H1 (cell line): ENCODE measurements around the gene DLL3. TPM values are rescaled to one million over a fixed set of nuclear protein-coding genes. Genes with fewer than 3 reads are reported as not detected.
A peak's percentile ranks its signal among the peaks of the same experiment; 100 is the strongest.

ENCODE experiments used
- CTCF ChIA-PET: fragments of 300-600 bp; sonication (Branson Sonifier 250); formaldehyde crosslinking; loops from one replicate; lab custom pipeline; 2021; ENCODE audit not compliant: partially characterized antibody; lab: Charles Lee
- POLR2A ChIA-PET: fragments of 300-600 bp; sonication (Branson Sonifier 250); formaldehyde crosslinking; loops from one replicate; lab custom pipeline; 2021; ENCODE audit warnings: inconsistent platforms; ENCODE audit not compliant: partially characterized antibody; lab: Charles Lee
- DNase-seq, 2 experiments: peaks; one replicate each; pipeline versions ENCODE4 v3.0.0 to v3.0.0-alpha.2; 2010 to 2022; ENCODE audit warnings: low spot score in 2 of 2, low read depth in 1 of 2, mixed read lengths in 1 of 2
- FAIRE-seq: peaks from 2 replicates; lab custom pipeline; 2011; peaks lifted over from hg19 to GRCh38; lab: Jason Lieb, UNC
- H2AFZ ChIP-seq: 2 replicates; pipeline ENCODE4 v1.8.1; 2012; ENCODE audit warnings: low read length, inconsistent platforms
- H2AK5ac ChIP-seq: 2 replicates; pipeline ENCODE4 v1.6.1; 2013; ENCODE audit warnings: low read depth, low read length
- H2BK120ac ChIP-seq: replicated peaks from 2 replicates; pipeline ENCODE3; 2013; ENCODE audit warnings: low read depth, low read length, inconsistent platforms
- H2BK12ac ChIP-seq: 2 replicates; pipeline ENCODE4 v1.6.1; 2013; ENCODE audit warnings: low read depth, low read length
- H2BK15ac ChIP-seq: 2 replicates; pipeline ENCODE4 v1.6.1; 2013; ENCODE audit warnings: low read length
- H2BK20ac ChIP-seq: 2 replicates; pipeline ENCODE4 v1.6.1; 2013; ENCODE audit warnings: low read length
- H2BK5ac ChIP-seq: 2 replicates; pipeline ENCODE4 v1.6.1; 2013; ENCODE audit warnings: low read depth, low read length
- H3K14ac ChIP-seq: 2 replicates; pipeline ENCODE4 v1.6.1; 2013; ENCODE audit warnings: inconsistent platforms; ENCODE audit not compliant: insufficient read length
- H3K18ac ChIP-seq: 2 replicates; pipeline ENCODE4 v1.6.1; 2013; ENCODE audit warnings: low read length; ENCODE audit errors: extremely low read depth
- H3K23ac ChIP-seq: 2 replicates; pipeline ENCODE4 v1.6.1; 2013; ENCODE audit warnings: inconsistent platforms; ENCODE audit not compliant: insufficient read length
- H3K23me2 ChIP-seq: 2 replicates; pipeline ENCODE4 v1.6.1; 2013; ENCODE audit warnings: low read depth, low read length
- H3K27ac ChIP-seq: 2 replicates; pipeline ENCODE4 v1.6.1; 2011; ENCODE audit warnings: low read depth, low read length, inconsistent platforms
- H3K27me3 ChIP-seq, 4 experiments: replicated peaks in 1 of 4; 1 replicate in 1 of 4; 2 replicates in 3 of 4; pipeline versions ENCODE4 v1.6.1 to v1.8.1; 2011 to 2013; ENCODE audit warnings: low read length in 3 of 4, mild to moderate bottlenecking in 3 of 4, inconsistent platforms in 2 of 4, mixed read lengths in 2 of 4, moderate library complexity in 1 of 4; ENCODE audit not compliant: control insufficient read depth in 3 of 4, insufficient read depth in 3 of 4; ENCODE audit errors: extremely low read depth in 1 of 4
- H3K36me3 ChIP-seq, 4 experiments: 2 replicates each; pipeline versions ENCODE4 v1.6.1 to v1.8.1; 2011 to 2013; ENCODE audit warnings: mild to moderate bottlenecking in 4 of 4, low read length in 3 of 4, moderate library complexity in 2 of 4, control low read depth in 1 of 4, inconsistent platforms in 1 of 4; ENCODE audit not compliant: insufficient read depth in 4 of 4, control insufficient read depth in 2 of 4
- H3K4ac ChIP-seq: replicated peaks from 2 replicates; pipeline ENCODE3; 2013; ENCODE audit warnings: low read length, low read depth, mixed read lengths, inconsistent platforms; ENCODE audit not compliant: insufficient read length
- H3K4me1 ChIP-seq, 4 experiments: replicated peaks in 1 of 4; 1 replicate in 1 of 4; 2 replicates in 3 of 4; pipeline versions ENCODE4 v1.6.1 to v1.8.1; 2011 to 2013; ENCODE audit warnings: low read length in 3 of 4, inconsistent platforms in 2 of 4, mixed read lengths in 1 of 4; ENCODE audit not compliant: insufficient read depth in 4 of 4, control insufficient read depth in 3 of 4
- H3K4me2 ChIP-seq, 2 experiments: 2 replicates each; pipeline versions ENCODE4 v1.6.1 to v1.8.1; 2011 to 2013; ENCODE audit warnings: low read depth in 2 of 2, low read length in 2 of 2, control low read depth in 1 of 2, inconsistent platforms in 1 of 2, mild to moderate bottlenecking in 1 of 2; ENCODE audit not compliant: insufficient read depth in 1 of 2
- H3K4me3 ChIP-seq, 4 experiments: fragments of 200-600, 300-600 bp in 1 of 4; sonication (generic), shearing (Covaris generic), sonication (Bioruptor Twin) in 1 of 4; 2 replicates each; pipeline versions ENCODE4 v1.5.1 to v1.8.1; 2011 to 2016; ENCODE audit warnings: low read length in 4 of 4, low read depth in 3 of 4, control low read depth in 2 of 4, inconsistent platforms in 2 of 4, mild to moderate bottlenecking in 2 of 4, mixed read lengths in 1 of 4, moderate library complexity in 1 of 4; ENCODE audit not compliant: insufficient read depth in 2 of 4; ENCODE audit errors: extremely low read depth in 1 of 4
- H3K56ac ChIP-seq: replicated peaks from 2 replicates; pipeline ENCODE3; 2013; ENCODE audit warnings: low read depth, mild to moderate bottlenecking, mixed read lengths, low read length, inconsistent platforms; ENCODE audit not compliant: insufficient read length
- H3K79me1 ChIP-seq: 2 replicates; pipeline ENCODE4 v1.6.1; 2013; ENCODE audit warnings: low read depth, low read length, control low read depth
- H3K79me2 ChIP-seq, 2 experiments: 2 replicates each; pipeline versions ENCODE4 v1.6.1 to v1.8.1; 2012 to 2013; ENCODE audit warnings: low read length in 2 of 2, mild to moderate bottlenecking in 2 of 2, inconsistent platforms in 1 of 2; ENCODE audit not compliant: insufficient read depth in 2 of 2, control insufficient read depth in 1 of 2
- H3K9ac ChIP-seq, 4 experiments: replicated peaks in 1 of 4; 1 replicate in 1 of 4; 2 replicates in 3 of 4; pipeline versions ENCODE4 v1.6.1 to v1.8.1; 2011 to 2013; ENCODE audit warnings: low read depth in 3 of 4, low read length in 3 of 4, control low read depth in 2 of 4, mild to moderate bottlenecking in 2 of 4, moderate library complexity in 2 of 4, inconsistent platforms in 1 of 4; ENCODE audit errors: extremely low read depth in 1 of 4
- H3K9me3 ChIP-seq, 2 experiments: 2 replicates each; pipeline versions ENCODE4 v1.6.1 to v1.8.1; 2012 to 2013; ENCODE audit warnings: mild to moderate bottlenecking in 2 of 2, moderate library complexity in 2 of 2, control low read depth in 1 of 2, inconsistent platforms in 1 of 2, low read depth in 1 of 2, low read length in 1 of 2, mixed read lengths in 1 of 2; ENCODE audit not compliant: insufficient read depth in 2 of 2
- H4K20me1 ChIP-seq, 2 experiments: replicated peaks in 1 of 2; 2 replicates each; pipeline versions ENCODE3 to v1.8.1; 2011 to 2013; ENCODE audit warnings: inconsistent platforms in 2 of 2, low read length in 2 of 2, mild to moderate bottlenecking in 1 of 2; ENCODE audit not compliant: insufficient read depth in 2 of 2, control insufficient read depth in 1 of 2
- H4K5ac ChIP-seq: 2 replicates; pipeline ENCODE4 v1.6.1; 2013; ENCODE audit warnings: low read length, low read depth, mixed read lengths, inconsistent platforms; ENCODE audit not compliant: insufficient read length
- H4K8ac ChIP-seq: 2 replicates; pipeline ENCODE4 v1.8.0; 2013; ENCODE audit warnings: mild to moderate bottlenecking, moderate library complexity, low read length, inconsistent platforms; ENCODE audit not compliant: insufficient read depth; ENCODE audit errors: extremely low read depth
- H4K91ac ChIP-seq: replicated peaks from 2 replicates; pipeline ENCODE3; 2013; ENCODE audit warnings: low read length, mixed read lengths, inconsistent platforms; ENCODE audit not compliant: insufficient read length
- BACH1 ChIP-seq: IDR thresholded peaks from 2 replicates; pipeline ENCODE4 v1.6.1; 2012; ENCODE audit warnings: low read length, improper control_type of control experiment
- EP300 ChIP-seq, 2 experiments: IDR thresholded peaks; 1 replicate in 1 of 2; 2 replicates in 1 of 2; pipeline ENCODE4 v1.6.1; 2011 to 2012; ENCODE audit warnings: low read depth in 2 of 2, low read length in 2 of 2, mild to moderate bottlenecking in 2 of 2, borderline replicate concordance in 1 of 2, inconsistent platforms in 1 of 2, moderate library complexity in 1 of 2
- HDAC2 ChIP-seq, 2 experiments: fragments of 300-600 bp in 1 of 2; sonication (generic) in 1 of 2; IDR thresholded peaks; 2 replicates each; pipeline ENCODE4 v1.6.1; 2011 to 2012; ENCODE audit warnings: low read depth in 2 of 2, low read length in 2 of 2, mild to moderate bottlenecking in 2 of 2, moderate library complexity in 2 of 2, borderline replicate concordance in 1 of 2, inconsistent platforms in 1 of 2
- JUN ChIP-seq: IDR thresholded peaks from 2 replicates; pipeline ENCODE4 v1.6.1; 2011; ENCODE audit warnings: low read depth, mild to moderate bottlenecking, improper control_type of control experiment, low read length
- JUND ChIP-seq: IDR thresholded peaks from 2 replicates; pipeline ENCODE4 v1.6.1; 2011; ENCODE audit warnings: mild to moderate bottlenecking, improper control_type of control experiment, low read length
- NANOG ChIP-seq: IDR thresholded peaks from 2 replicates; pipeline ENCODE4 v1.6.1; 2011; ENCODE audit warnings: low read length, low read depth, mild to moderate bottlenecking, inconsistent platforms; ENCODE audit not compliant: insufficient read depth, poor library complexity, severe bottlenecking
- NRF1 ChIP-seq: IDR thresholded peaks from 2 replicates; pipeline ENCODE4 v1.6.1; 2011; ENCODE audit warnings: mild to moderate bottlenecking, low read depth, low read length, improper control_type of control experiment
- RFX5 ChIP-seq: IDR thresholded peaks from 2 replicates; pipeline ENCODE4 v1.6.1; 2011; ENCODE audit warnings: low read depth, low read length, improper control_type of control experiment, borderline replicate concordance
- SIX5 ChIP-seq: IDR thresholded peaks from 2 replicates; pipeline ENCODE4 v1.6.1; 2011; ENCODE audit warnings: mild to moderate bottlenecking, low read depth, low read length
- SUZ12 ChIP-seq: fragments of 200-600 bp; sonication (generic); IDR thresholded peaks from 2 replicates; pipeline ENCODE4 v1.6.1; 2012; ENCODE audit warnings: mild to moderate bottlenecking, inconsistent platforms, low read length, moderate library complexity, mixed read lengths
- TCF12 ChIP-seq: IDR thresholded peaks from 2 replicates; pipeline ENCODE4 v1.6.1; 2011; ENCODE audit warnings: low read depth, mild to moderate bottlenecking, low read length
- YY1 ChIP-seq: IDR thresholded peaks from 2 replicates; pipeline ENCODE4 v1.6.1; 2011; ENCODE audit warnings: low read depth, mild to moderate bottlenecking, low read length
- WGBS, 2 experiments: shearing (Covaris generic) in 1 of 2; methylation state at CpG; one replicate each; pipeline versions ENCODE4 v1.1.6 to v1.1.7; 2013 to 2015; ENCODE audit warnings: low lambda C conversion rate in 2 of 2, mixed read lengths in 2 of 2, inconsistent platforms in 1 of 2, low coverage in 1 of 2, missing lambda C conversion rate in 1 of 2; ENCODE audit not compliant: insufficient replicate concordance in 2 of 2, insufficient coverage in 1 of 2, insufficient read length in 1 of 2; ENCODE audit errors: extremely low coverage in 1 of 2, missing lambda C conversion rate in 1 of 2; 5-methylcytosine and 5-hydroxymethylcytosine counted together
- polyA plus RNA-seq, 7 experiments: library from polyadenylated mRNA; depleted of rRNA in 3 of 7; stranded (reverse) in 5 of 7; unstranded in 2 of 7; fragments of >200 nt in 5 of 7; fragments of 200-250 nt in 2 of 7; gene quantifications; 1 replicate in 5 of 7; 2 replicates in 1 of 7; 4 replicates in 1 of 7; pipeline versions ENCODE4 v1.2.1 to v1.2.3, GENCODE V29; 2011 to 2013; ENCODE audit warnings: missing spikeins in 2 of 7, mixed read lengths in 2 of 7
- total RNA-seq: library from RNA; stranded (reverse); fragmentation: NEBNext Ultra II Directional; extraction: Animal tissue kit (Norgen Biotek cat#: 25700); gene quantifications from 2 replicates; pipeline ENCODE4 v1.2.1, GENCODE V29; 2021
- TF ChIP-seq, protein P1 (sequence below): IDR thresholded peaks from 2 replicates; pipeline ENCODE4 v1.6.1; 2012; ENCODE audit warnings: inconsistent platforms

The DLL3 gene
- total and polyA plus RNA-seq, 2 of the 8 experiments (the other 6 are each of a cell fraction or from before 2014, with no cell fraction given), result 12.2 to 13.8 TPM

DNA sequence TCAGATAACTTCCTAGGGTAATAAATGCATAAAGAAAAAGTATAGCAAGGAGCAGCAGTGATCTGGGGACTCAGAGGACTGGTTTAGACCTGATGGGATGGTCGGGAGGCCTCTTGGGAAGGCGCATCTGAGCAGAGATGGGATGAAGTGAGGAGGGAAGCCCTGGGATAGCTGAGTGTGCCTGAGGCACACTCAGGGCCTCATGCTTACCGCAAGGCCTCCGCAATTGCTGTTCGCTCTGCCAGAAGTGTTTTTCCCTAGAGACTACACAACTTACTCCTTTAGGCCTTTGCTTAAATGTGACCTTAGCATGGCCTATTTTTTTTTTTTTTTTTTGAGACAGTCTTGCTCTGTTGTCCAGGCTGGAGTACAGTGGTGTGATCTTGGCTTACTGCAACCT is 4.1 kb upstream of the DLL3 start:
- Histone ChIP-seq H3K4ac (no peak overlapping the region), H3K79me1 (no peaks in the 10 kb centered on the region), H3K27me3 (peaks cover 7 to 21% (median 17%) of the 10 kb centered on the region in 4 experiments), H3K36me3 (peaks cover 4 to 16% (median 9%) of the 10 kb centered on the region in 4 experiments; a peak in 6 of 8 replicates), H3K4me2 (no peak overlapping the region), H3K4me3 (no peak overlapping the region), H3K14ac (no peak overlapping the region), H2BK20ac (no peak overlapping the region), H3K9me3 (no peaks in the 10 kb centered on the region), H3K79me2 (no peaks in the 10 kb centered on the region), H2AFZ (no peak overlapping the region), H2BK15ac (0 out of 2 replicates have a peak overlapping the region, but pooled peaks have one; percentile 8), H3K23ac (no peak overlapping the region), H3K56ac (no peak overlapping the region), H3K4me1 (peaks cover 4 to 8% (median 5%) of the 10 kb centered on the region in 4 experiments; a peak in 5 of 7 replicates), H2AK5ac (peak overlapping the region; percentile 39; the same call in 1 of the 2 replicates), H3K27ac (no peak overlapping the region), H4K5ac (no peak overlapping the region), H2BK12ac (no peak overlapping the region), H2BK5ac (no peak overlapping the region), H3K23me2 (peaks cover 15% of the 10 kb centered on the region), H4K91ac (no peak overlapping the region), H3K9ac (no peak overlapping the region), H3K18ac (no peak overlapping the region), H2BK120ac (no peak overlapping the region), H4K8ac (no peak overlapping the region), H4K20me1 (no peaks in the 10 kb centered on the region)
- CTCF ChIA-PET, result interaction anchor here (0.6 to 3.5 kb wide), 7 partner anchors 8 to 1039 kb away, joined by 3 to 15 read pairs (median 4); partner anchors contain the start of gene EID2
- no peak for DNase-seq
- no peak for FAIRE-seq
- POLR2A ChIA-PET, result interaction anchor here (1.0 to 11.1 kb wide), 5 partner anchors 11 to 59 kb away, joined by 3 to 96 read pairs (median 9); partner anchors contain the start of genes RPS16, SELENOV, SUPT5H and TIMM50
- WGBS, 2 experiments, result 89% methylated on average over 5 of the region's 5 CpGs; no CpG with 5 or more reads in 1 of the 2 experiments
- TF ChIP-seq RFX5 (no peak), NRF1 (no peak), NANOG (no peak), HDAC2 (IDR thresholded peaks at IDR 0.05; ENCODE audit: borderline replicate concordance in 1 of 2, low read depth in 2 of 2, low read length in 2 of 2) (no peak), YY1 (no peak), TCF12 (no peak), SUZ12 (no peak), JUND (no peak), BACH1 (no peak), JUN (no peak), EP300 (IDR thresholded peaks at IDR 0.05; ENCODE audit: borderline replicate concordance in 1 of 2, low read depth in 2 of 2, low read length in 2 of 2) (no peak), SIX5 (no peak)
- TF ChIP-seq, protein P1, sequence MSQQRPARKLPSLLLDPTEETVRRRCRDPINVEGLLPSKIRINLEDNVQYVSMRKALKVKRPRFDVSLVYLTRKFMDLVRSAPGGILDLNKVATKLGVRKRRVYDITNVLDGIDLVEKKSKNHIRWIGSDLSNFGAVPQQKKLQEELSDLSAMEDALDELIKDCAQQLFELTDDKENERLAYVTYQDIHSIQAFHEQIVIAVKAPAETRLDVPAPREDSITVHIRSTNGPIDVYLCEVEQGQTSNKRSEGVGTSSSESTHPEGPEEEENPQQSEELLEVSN, result no peak
